RWPE2 (cell line): Measurements from ENCODE around the gene CCDC117.
"Not testable (repeated sequence)": the region's sequence is repeated elsewhere in the genome, so short reads cannot be mapped to it uniquely, and the experiment has no call there.

Experiments used
- ATAC-seq: fragments of 200-7000 bp; cut with Tn5 transposase; 3 replicates; pipeline ENCODE4 v1.9.1; 2021; ENCODE audit warnings: low read depth
- DNase-seq: peaks from one replicate; pipeline ENCODE4 v3.0.0-alpha.2; 2020; ENCODE audit warnings: low spot score
- H3K27ac ChIP-seq: fragments of 450-650 bp; 2 replicates; pipeline ENCODE4 v1.5.1; 2017; ENCODE audit warnings: mild to moderate bottlenecking; ENCODE audit not compliant: poor library complexity, severe bottlenecking
- H3K27me3 ChIP-seq: fragments of 250-450 bp; sonication (Bioruptor Pico); 2 replicates; pipeline ENCODE4 v1.5.1; 2021; ENCODE audit warnings: mild to moderate bottlenecking, moderate library complexity; ENCODE audit not compliant: insufficient read depth, poor library complexity, severe bottlenecking
- H3K36me3 ChIP-seq: fragments of 250-450 bp; sonication (Bioruptor Pico); 2 replicates; pipeline ENCODE4 v1.5.1; 2020; ENCODE audit warnings: low read depth, mild to moderate bottlenecking, moderate library complexity
- H3K4me1 ChIP-seq: fragments of 250-450 bp; sonication (Bioruptor Pico); 2 replicates; pipeline ENCODE4 v1.5.1; 2021; ENCODE audit warnings: mild to moderate bottlenecking, moderate library complexity; ENCODE audit not compliant: insufficient read depth, poor library complexity, severe bottlenecking
- H3K4me3 ChIP-seq: fragments of 250-450 bp; sonication (Bioruptor Pico); 2 replicates; pipeline ENCODE4 v1.5.1; 2021; ENCODE audit warnings: mild to moderate bottlenecking, moderate library complexity; ENCODE audit not compliant: severe bottlenecking
- H3K9me3 ChIP-seq: fragments of 250-450 bp; sonication (Bioruptor Pico); 2 replicates; pipeline ENCODE4 v1.5.1; 2021; ENCODE audit warnings: mild to moderate bottlenecking, moderate library complexity; ENCODE audit not compliant: severe bottlenecking
- CTCF ChIP-seq: fragments of 450-650 bp; IDR thresholded peaks from one replicate; pipeline ENCODE4 v1.5.1; 2017; ENCODE audit warnings: mild to moderate bottlenecking, moderate library complexity; ENCODE audit not compliant: poor library complexity, severe bottlenecking

The CCDC117 gene

GRCh38 chr22:28759861-28760560 lies 12.5 kb upstream of the CCDC117 start:
- DNase-seq = no peak
- no peaks in the 10 kb centered on the region for H3K27me3 ChIP-seq
- H3K36me3 ChIP-seq = no peaks in the 10 kb centered on the region
- H3K4me3 ChIP-seq = no peak overlapping the region
- H3K9me3 ChIP-seq = no peaks in the 10 kb centered on the region
- no peak overlapping the region for H3K27ac ChIP-seq
- no peaks in the 10 kb centered on the region for H3K4me1 ChIP-seq
- no peak for TF ChIP-seq CTCF
- no peak for ATAC-seq

- TF ChIP-seq CTCF = no peak
- no peak overlapping the region for H3K4me3 ChIP-seq
- H3K27ac ChIP-seq = no peak overlapping the region
- no peak for DNase-seq
- no peak for ATAC-seq
- H3K9me3 ChIP-seq = no peaks in the 10 kb centered on the region
- H3K27me3 ChIP-seq = no peaks in the 10 kb centered on the region
- H3K4me1 ChIP-seq = no peaks in the 10 kb centered on the region
- no peaks in the 10 kb centered on the region for H3K36me3 ChIP-seq
Measured at GRCh38 chr22:28761449-28761755, 11.1 kb upstream of the CCDC117 start.

- not testable (repeated sequence) for H3K4me3 ChIP-seq, DNase-seq, ATAC-seq, H3K27ac ChIP-seq, H3K27me3 ChIP-seq, H3K36me3 ChIP-seq, H3K4me1 ChIP-seq, H3K9me3 ChIP-seq
Measured at GRCh38 chr22:28762000-28762399, 10.5 kb upstream of the CCDC117 start.

- no peak overlapping the region for H3K27ac ChIP-seq
- no peaks in the 10 kb centered on the region for H3K9me3 ChIP-seq
- no peaks in the 10 kb centered on the region for H3K27me3 ChIP-seq
- no peak for TF ChIP-seq CTCF
- ATAC-seq (no peak), DNase-seq (no peak)
- no peaks in the 10 kb centered on the region for H3K36me3 ChIP-seq
- no peak overlapping the region for H3K4me3 ChIP-seq
- no peaks in the 10 kb centered on the region for H3K4me1 ChIP-seq
Measured at GRCh38 chr22:28766628-28767027, 5.9 kb upstream of the CCDC117 start.

- no peaks in the 10 kb centered on the region for H3K9me3 ChIP-seq
- TF ChIP-seq CTCF = no peak
- no peak overlapping the region for H3K27ac ChIP-seq
- no peaks in the 10 kb centered on the region for H3K36me3 ChIP-seq
- no peak overlapping the region for H3K4me3 ChIP-seq
- H3K4me1 ChIP-seq = no peaks in the 10 kb centered on the region
- DNase-seq = no peak
- ATAC-seq = no peak
- no peaks in the 10 kb centered on the region for H3K27me3 ChIP-seq
Measured at GRCh38 chr22:28768701-28769393, 3.6 kb upstream of the CCDC117 start.
